ENCODE data around the gene ZNF132. TPM values are rescaled to one million over a fixed set of nuclear protein-coding genes. Genes with fewer than 3 reads are reported as not detected.

Gene ZNF132
- total and polyA plus RNA-seq, 2 experiments from 2014 or later, result 2.2 to 5.2 TPM

DNA sequence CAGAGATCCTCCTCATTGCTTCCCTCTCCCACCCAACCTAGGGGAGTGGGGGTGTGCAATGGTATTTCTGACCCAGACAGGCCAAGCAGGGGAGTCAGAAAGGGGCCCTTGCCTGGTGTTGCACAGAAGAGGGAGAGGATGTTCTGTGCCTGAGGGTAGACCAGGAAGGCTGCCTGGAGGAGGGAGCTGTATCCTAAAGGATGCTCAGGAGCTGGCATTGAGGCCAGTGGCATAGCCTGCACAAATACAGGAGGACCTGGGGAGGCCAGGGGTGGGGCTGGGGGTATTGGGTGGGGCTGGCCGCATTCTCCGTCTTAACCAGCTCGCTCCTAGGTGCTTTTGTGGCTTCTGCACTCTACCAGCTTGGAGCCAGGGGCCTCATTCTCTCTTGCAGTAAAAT is 40.0 kb downstream of the ZNF132 start:
- H3K27me3 Mint-ChIP-seq (ENCODE audit: insufficient read depth, low read depth, poor library complexity), result peaks cover 35% of the 10 kb centered on the region
- Histone ChIP-seq H3F3A (replicated peaks; ENCODE audit: low read depth) (peaks cover 18% of the 10 kb centered on the region), H3K4me2 (no peak overlapping the region), H4K20me1 (replicated peaks; ENCODE audit: insufficient read depth) (no peaks in the 10 kb centered on the region), H3K9me2 (ENCODE audit: insufficient read depth) (no peaks in the 10 kb centered on the region), H2AFZ (no peak overlapping the region), H3K4me3 (no peak overlapping the region), H3K27me3 (ENCODE audit: insufficient read depth) (peaks cover 21% of the 10 kb centered on the region), H3K27ac (ENCODE audit: low read depth) (no peak overlapping the region), H3K36me3 (ENCODE audit: insufficient read depth) (no peaks in the 10 kb centered on the region), H3K4me1 (ENCODE audit: insufficient read depth) (peaks cover 5% of the 10 kb centered on the region; the same call in 1 of the 2 replicates), H3K79me2 (replicated peaks; ENCODE audit: insufficient read depth) (no peaks in the 10 kb centered on the region)
- no peak for ATAC-seq
- peaks cover 3% of the 10 kb centered on the region; the same call in 1 of the 3 replicates for H3K9me3 Mint-ChIP-seq
- no peak for DNase-seq (ENCODE audit: low spot score)
- TF ChIP-seq EZH2 (IDR thresholded peaks at IDR 0.05; ENCODE audit: low read depth, unreplicated experiment) (no peak), EZH2phosphoT487 (IDR thresholded peaks at IDR 0.05; ENCODE audit: unreplicated experiment) (no peak), POLR2AphosphoS5 (IDR thresholded peaks at IDR 0.05; ENCODE audit: low read depth) (no peak)
- TF ChIP-seq, protein P1, sequence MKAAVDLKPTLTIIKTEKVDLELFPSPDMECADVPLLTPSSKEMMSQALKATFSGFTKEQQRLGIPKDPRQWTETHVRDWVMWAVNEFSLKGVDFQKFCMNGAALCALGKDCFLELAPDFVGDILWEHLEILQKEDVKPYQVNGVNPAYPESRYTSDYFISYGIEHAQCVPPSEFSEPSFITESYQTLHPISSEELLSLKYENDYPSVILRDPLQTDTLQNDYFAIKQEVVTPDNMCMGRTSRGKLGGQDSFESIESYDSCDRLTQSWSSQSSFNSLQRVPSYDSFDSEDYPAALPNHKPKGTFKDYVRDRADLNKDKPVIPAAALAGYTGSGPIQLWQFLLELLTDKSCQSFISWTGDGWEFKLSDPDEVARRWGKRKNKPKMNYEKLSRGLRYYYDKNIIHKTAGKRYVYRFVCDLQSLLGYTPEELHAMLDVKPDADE (IDR thresholded peaks at IDR 0.05), result no peak
- peak overlapping the region; percentile 3; the same call in 2 of the 3 replicates for H3K4me3 Mint-ChIP-seq
- H3K27ac Mint-ChIP-seq, result no peak overlapping the region
- peaks cover 8% of the 10 kb centered on the region for H3K36me3 Mint-ChIP-seq (ENCODE audit: low read depth)
- peaks cover 13% of the 10 kb centered on the region; the same call in 2 of the 3 replicates for H3K4me1 Mint-ChIP-seq

GRCh38 chr19:58398545-58398944 is 41.4 kb downstream of the ZNF132 start:
- H3K27ac ChIP-seq (ENCODE audit: low read depth), result no peak overlapping the region
- H3K4me1 ChIP-seq (ENCODE audit: insufficient read depth), result peaks cover 5% of the 10 kb centered on the region; the same call in 1 of the 2 replicates
- ATAC-seq (no peak), DNase-seq (ENCODE audit: low spot score) (no peak)
- H4K20me1 ChIP-seq (replicated peaks; ENCODE audit: insufficient read depth), result peaks cover 5% of the 10 kb centered on the region; the same call in 1 of the 2 replicates
- H2AFZ ChIP-seq, result no peak overlapping the region
- Mint-ChIP-seq H3K27me3 (ENCODE audit: insufficient read depth, low read depth, poor library complexity) (peaks cover 37% of the 10 kb centered on the region), H3K9me3 (no peaks in the 10 kb centered on the region; the same call in 2 of the 3 replicates), H3K27ac (no peak overlapping the region), H3K36me3 (ENCODE audit: low read depth) (peaks cover 17% of the 10 kb centered on the region), H3K4me1 (peaks cover 14% of the 10 kb centered on the region), H3K4me3 (no peak overlapping the region)
- H3K79me2 ChIP-seq (replicated peaks; ENCODE audit: insufficient read depth), result no peaks in the 10 kb centered on the region
- H3K4me3 ChIP-seq, result no peak overlapping the region
- H3K4me2 ChIP-seq, result no peak overlapping the region
- H3K9me2 ChIP-seq (ENCODE audit: insufficient read depth), result no peaks in the 10 kb centered on the region
- H3F3A ChIP-seq (replicated peaks; ENCODE audit: low read depth), result peaks cover 31% of the 10 kb centered on the region
- peaks cover 6% of the 10 kb centered on the region; the same call in 1 of the 2 replicates for H3K36me3 ChIP-seq (ENCODE audit: insufficient read depth)
- H3K27me3 ChIP-seq (ENCODE audit: insufficient read depth), result peaks cover 21% of the 10 kb centered on the region
- no peak for TF ChIP-seq EZH2 (IDR thresholded peaks at IDR 0.05; ENCODE audit: low read depth, unreplicated experiment)
- TF ChIP-seq, protein P1 (IDR thresholded peaks at IDR 0.05), result no peak
- no peak for TF ChIP-seq ZNF331 (CRISPR knock-in tag; IDR thresholded peaks at IDR 0.05; ENCODE audit: low read depth)
- no peak for TF ChIP-seq CREB1 (CRISPR knock-in tag; IDR thresholded peaks at IDR 0.05; ENCODE audit: low read depth)
- no peak for TF ChIP-seq STAT1 (IDR thresholded peaks at IDR 0.05; ENCODE audit: unreplicated experiment)
- TF ChIP-seq CTCF (conservative IDR thresholded peaks at IDR 0.05; ENCODE audit: low read depth in 2 of 2), result no peak
- TF ChIP-seq EZH2phosphoT487 (IDR thresholded peaks at IDR 0.05; ENCODE audit: unreplicated experiment), result no peak
- no peak for TF ChIP-seq POLR2AphosphoS5 (IDR thresholded peaks at IDR 0.05; ENCODE audit: low read depth)
- no peak for TF ChIP-seq JUNB (IDR thresholded peaks at IDR 0.05; ENCODE audit: unreplicated experiment)
- TF ChIP-seq REST (IDR thresholded peaks at IDR 0.05; ENCODE audit: unreplicated experiment), result no peak
